GM23338 (cell line): Measurements from ENCODE around the gene CLPX.

ENCODE experiments used
- CTCF ChIP-seq, 2 experiments: fragments of 200-600 bp in 1 of 2; sonication (generic) in 1 of 2; conservative IDR thresholded peaks; 2 replicates each; pipeline versions ENCODE4 v1.5.1 to v1.6.1; 2016 to 2017; ENCODE audit warnings: antibody characterized with exemption in 2 of 2, low read depth in 2 of 2, mild to moderate bottlenecking in 2 of 2, moderate library complexity in 1 of 2
- POLR2AphosphoS5 ChIP-seq: IDR thresholded peaks from 2 replicates; pipeline ENCODE4 v1.6.1; 2016; ENCODE audit warnings: antibody characterized with exemption, low read depth

GRCh38 chr15:65207280-65207840 lies 22.2 kb upstream of the CLPX start:
- TF ChIP-seq POLR2AphosphoS5 (no peak), CTCF (conservative IDR thresholded peaks at IDR 0.05; ENCODE audit: low read depth in 2 of 2) (no peak)
